Breast epithelium (tissue), 4 donors: ENCODE results near the gene UMPS. TPM values are rescaled to one million over a fixed set of nuclear protein-coding genes. Genes with fewer than 3 reads are reported as not detected.
"Not testable (repeated sequence)": the region's sequence is repeated elsewhere in the genome, so short reads cannot be mapped to it uniquely, and the experiment has no call there.

Source experiments
- DNase-seq, 2 donors: peaks; one replicate each; pipeline ENCODE4 v3.0.0-alpha.2; 2019; ENCODE audit warnings: low spot score in 2 of 2
- H3K27ac ChIP-seq, 2 donors: fragments of 200-600 bp; sonication (generic) in 1 of 2; one replicate each; pipeline ENCODE4 v1.5.1; 2016 to 2019; ENCODE audit warnings: mild to moderate bottlenecking in 1 of 2
- H3K27me3 ChIP-seq, 2 donors: fragments of 200-600 bp; sonication (generic) in 1 of 2; one replicate each; pipeline versions ENCODE4 v1.5.1 to v1.6.0; 2017 to 2019; ENCODE audit warnings: control low read depth in 1 of 2, mild to moderate bottlenecking in 1 of 2
- H3K36me3 ChIP-seq: fragments of 200-600 bp; one replicate; pipeline ENCODE4 v1.5.1; 2019
- H3K4me1 ChIP-seq, 2 donors: fragments of 200-600 bp; sonication (generic); one replicate each; pipeline ENCODE4 v1.5.1; 2016 to 2019; ENCODE audit warnings: control low read depth in 1 of 2
- H3K4me3 ChIP-seq, 3 donors: fragments of 200-600 bp; sonication (generic); 1 replicate in 2 of 3; 2 replicates in 1 of 3; pipeline ENCODE4 v1.5.1; 2016 to 2019; ENCODE audit warnings: mild to moderate bottlenecking in 3 of 3, moderate library complexity in 2 of 3
- H3K9me3 ChIP-seq, 2 donors: fragments of 200-600 bp; sonication (generic) in 1 of 2; one replicate each; pipeline ENCODE4 v1.5.1; 2016 to 2019; ENCODE audit warnings: control low read depth in 1 of 2
- CTCF ChIP-seq, 3 donors: fragments of 450-650 bp; IDR thresholded peaks; one replicate each; pipeline ENCODE4 v1.5.1; 2016 to 2017; ENCODE audit warnings: antibody characterized with exemption in 3 of 3, mild to moderate bottlenecking in 3 of 3, moderate library complexity in 3 of 3
- POLR2A ChIP-seq: fragments of 450-650 bp; IDR thresholded peaks from one replicate; pipeline ENCODE4 v1.6.1; 2016; ENCODE audit warnings: antibody characterized with exemption, mild to moderate bottlenecking, moderate library complexity
- POLR2AphosphoS5 ChIP-seq, 3 donors: sonication (generic); formaldehyde crosslinking; IDR thresholded peaks; one replicate each; pipeline ENCODE4 v1.6.1; 2017; ENCODE audit warnings: antibody characterized with exemption in 3 of 3
- intact Hi-C: fragments of 100-400 bp; cut with DNase I; formaldehyde crosslinking; loops from one replicate; pipeline ENCODE4 v1.15.1; 2023; ENCODE audit warnings: low total_unique reads
- total RNA-seq, 3 donors: library from RNA; depleted of rRNA; stranded (reverse); fragments of >200 nt; gene quantifications; one replicate each; pipeline ENCODE4 v1.1.0, GENCODE V29; 2016

Gene UMPS
- total RNA-seq, 3 donors from 2014 or later = 18.4 to 34.1 (median 28.0) TPM

- no peaks in the 10 kb centered on the region for H3K9me3 ChIP-seq
Measured at GRCh38 chr3:124699686-124700396, 30.4 kb upstream of the UMPS start.

GRCh38 chr3:124700880-124701684 is 29.2 kb upstream of the UMPS start:
- H3K36me3 ChIP-seq = no peaks in the 10 kb centered on the region
- H3K9me3 ChIP-seq = no peaks in the 10 kb centered on the region
- no peaks in the 10 kb centered on the region for H3K27me3 ChIP-seq
- H3K4me1 ChIP-seq = no peaks in the 10 kb centered on the region
- TF ChIP-seq CTCF (IDR thresholded peaks at IDR 0.05) (no peak), POLR2AphosphoS5 (IDR thresholded peaks at IDR 0.05) (no peak)
- no peak overlapping the region for H3K27ac ChIP-seq
- no peak for DNase-seq
- intact Hi-C loops = no loop called here
- H3K4me3 ChIP-seq = no peak overlapping the region

More at GRCh38 chr3:124699686-124700396, 30.4 kb upstream of the UMPS start:
- Histone ChIP-seq H3K36me3 (no peaks in the 10 kb centered on the region), H3K27me3 (no peaks in the 10 kb centered on the region), H3K4me1 (no peaks in the 10 kb centered on the region), H3K4me3 (no peak overlapping the region), H3K27ac (no peak overlapping the region)
- intact Hi-C loops = no loop called here
- no peak for TF ChIP-seq POLR2A
- TF ChIP-seq POLR2AphosphoS5 (IDR thresholded peaks at IDR 0.05) = no peak
- no peak for TF ChIP-seq CTCF (IDR thresholded peaks at IDR 0.05)
- DNase-seq = no peak

GRCh38 chr3:124701687-124702086 is 28.6 kb upstream of the UMPS start:
- H3K9me3 ChIP-seq = no peaks in the 10 kb centered on the region
- TF ChIP-seq CTCF (IDR thresholded peaks at IDR 0.05) (no peak), POLR2A (no peak), POLR2AphosphoS5 (IDR thresholded peaks at IDR 0.05) (no peak)
- no peaks in the 10 kb centered on the region for H3K27me3 ChIP-seq
- no peaks in the 10 kb centered on the region for H3K4me1 ChIP-seq
- intact Hi-C loops = no loop called here
- no peak overlapping the region for H3K27ac ChIP-seq
- no peak overlapping the region for H3K4me3 ChIP-seq
- H3K36me3 ChIP-seq = no peaks in the 10 kb centered on the region
- DNase-seq = no peak

GRCh38 chr3:124702950-124703349 is 27.3 kb upstream of the UMPS start:
- H3K27me3 ChIP-seq = no peaks in the 10 kb centered on the region
- no peak overlapping the region for H3K4me3 ChIP-seq
- H3K36me3 ChIP-seq = no peaks in the 10 kb centered on the region
- no peak for DNase-seq
- H3K27ac ChIP-seq = no peak overlapping the region
- intact Hi-C loops = no loop called here
- H3K4me1 ChIP-seq = no peaks in the 10 kb centered on the region
- H3K9me3 ChIP-seq = no peaks in the 10 kb centered on the region
- TF ChIP-seq CTCF (IDR thresholded peaks at IDR 0.05) = no peak
- no peak for TF ChIP-seq POLR2A
- TF ChIP-seq POLR2AphosphoS5 (IDR thresholded peaks at IDR 0.05) = no peak

- no peak for DNase-seq
- H3K4me3 ChIP-seq = no peak overlapping the region
- no peaks in the 10 kb centered on the region for H3K4me1 ChIP-seq
- TF ChIP-seq POLR2A (no peak), POLR2AphosphoS5 (IDR thresholded peaks at IDR 0.05) (no peak), CTCF (IDR thresholded peaks at IDR 0.05) (no peak)
- no peak overlapping the region for H3K27ac ChIP-seq
- no peaks in the 10 kb centered on the region for H3K36me3 ChIP-seq
- intact Hi-C loops = no loop called here
- H3K9me3 ChIP-seq = no peaks in the 10 kb centered on the region
- no peaks in the 10 kb centered on the region for H3K27me3 ChIP-seq
Measured at GRCh38 chr3:124705552-124705951, 24.7 kb upstream of the UMPS start.

GRCh38 chr3:124707223-124707622 is 23.0 kb upstream of the UMPS start:
- H3K4me3 ChIP-seq, intact Hi-C loops, H3K27ac ChIP-seq, H3K4me1 ChIP-seq, H3K36me3 ChIP-seq, H3K9me3 ChIP-seq, DNase-seq, H3K27me3 ChIP-seq: not testable (repeated sequence)
